ENCODE measurements around the gene CAVIN3. TPM values are rescaled to one million over a fixed set of nuclear protein-coding genes. Genes with fewer than 3 reads are reported as not detected.

CAVIN3 gene
- total and polyA plus RNA-seq, 9 of the 15 experiments (the other 6 are each of a cell fraction or from before 2014, with no cell fraction given), result 0.13 TPM; not detected in 8

DNA sequence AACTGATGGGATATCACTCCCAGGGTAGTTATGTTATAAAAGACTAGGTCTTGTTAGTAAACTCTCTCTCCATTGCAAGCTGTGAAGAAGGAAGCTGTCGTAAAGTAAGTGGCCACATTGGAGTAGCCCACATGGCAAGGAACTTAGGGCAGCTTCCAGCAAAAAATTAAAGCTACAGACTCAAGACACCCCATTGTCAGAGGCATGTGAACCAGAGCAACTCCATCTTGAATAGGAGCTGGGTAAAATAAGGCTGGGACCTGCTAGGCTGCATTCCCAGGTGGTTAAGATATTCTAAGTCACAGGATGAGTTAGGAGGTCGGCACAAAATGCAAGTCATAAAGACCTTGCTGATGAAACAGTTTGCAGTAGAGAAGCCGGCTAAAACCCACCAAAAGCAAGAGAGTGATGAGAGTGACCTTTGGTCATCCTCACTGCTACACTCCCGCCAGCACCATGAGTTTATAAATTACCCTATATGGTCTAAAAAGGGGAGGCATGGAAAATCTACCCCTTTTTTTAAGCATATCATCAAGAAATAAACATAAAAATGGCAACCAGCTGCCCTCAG lies 36.8 kb downstream of the CAVIN3 start (continued):
- TF ChIP-seq, protein P1, sequence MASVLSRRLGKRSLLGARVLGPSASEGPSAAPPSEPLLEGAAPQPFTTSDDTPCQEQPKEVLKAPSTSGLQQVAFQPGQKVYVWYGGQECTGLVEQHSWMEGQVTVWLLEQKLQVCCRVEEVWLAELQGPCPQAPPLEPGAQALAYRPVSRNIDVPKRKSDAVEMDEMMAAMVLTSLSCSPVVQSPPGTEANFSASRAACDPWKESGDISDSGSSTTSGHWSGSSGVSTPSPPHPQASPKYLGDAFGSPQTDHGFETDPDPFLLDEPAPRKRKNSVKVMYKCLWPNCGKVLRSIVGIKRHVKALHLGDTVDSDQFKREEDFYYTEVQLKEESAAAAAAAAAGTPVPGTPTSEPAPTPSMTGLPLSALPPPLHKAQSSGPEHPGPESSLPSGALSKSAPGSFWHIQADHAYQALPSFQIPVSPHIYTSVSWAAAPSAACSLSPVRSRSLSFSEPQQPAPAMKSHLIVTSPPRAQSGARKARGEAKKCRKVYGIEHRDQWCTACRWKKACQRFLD (CRISPR knock-in tag; IDR thresholded peaks at IDR 0.05), result peak; percentile 57; the same call in 1 of the 2 replicates
- TF ChIP-seq, protein P2, sequence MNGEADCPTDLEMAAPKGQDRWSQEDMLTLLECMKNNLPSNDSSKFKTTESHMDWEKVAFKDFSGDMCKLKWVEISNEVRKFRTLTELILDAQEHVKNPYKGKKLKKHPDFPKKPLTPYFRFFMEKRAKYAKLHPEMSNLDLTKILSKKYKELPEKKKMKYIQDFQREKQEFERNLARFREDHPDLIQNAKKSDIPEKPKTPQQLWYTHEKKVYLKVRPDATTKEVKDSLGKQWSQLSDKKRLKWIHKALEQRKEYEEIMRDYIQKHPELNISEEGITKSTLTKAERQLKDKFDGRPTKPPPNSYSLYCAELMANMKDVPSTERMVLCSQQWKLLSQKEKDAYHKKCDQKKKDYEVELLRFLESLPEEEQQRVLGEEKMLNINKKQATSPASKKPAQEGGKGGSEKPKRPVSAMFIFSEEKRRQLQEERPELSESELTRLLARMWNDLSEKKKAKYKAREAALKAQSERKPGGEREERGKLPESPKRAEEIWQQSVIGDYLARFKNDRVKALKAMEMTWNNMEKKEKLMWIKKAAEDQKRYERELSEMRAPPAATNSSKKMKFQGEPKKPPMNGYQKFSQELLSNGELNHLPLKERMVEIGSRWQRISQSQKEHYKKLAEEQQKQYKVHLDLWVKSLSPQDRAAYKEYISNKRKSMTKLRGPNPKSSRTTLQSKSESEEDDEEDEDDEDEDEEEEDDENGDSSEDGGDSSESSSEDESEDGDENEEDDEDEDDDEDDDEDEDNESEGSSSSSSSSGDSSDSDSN (IDR thresholded peaks at IDR 0.05; ENCODE audit: borderline replicate concordance in 1 of 2, low read depth in 2 of 2, low read length in 2 of 2), result no peak
- TF ChIP-seq, protein P3, sequence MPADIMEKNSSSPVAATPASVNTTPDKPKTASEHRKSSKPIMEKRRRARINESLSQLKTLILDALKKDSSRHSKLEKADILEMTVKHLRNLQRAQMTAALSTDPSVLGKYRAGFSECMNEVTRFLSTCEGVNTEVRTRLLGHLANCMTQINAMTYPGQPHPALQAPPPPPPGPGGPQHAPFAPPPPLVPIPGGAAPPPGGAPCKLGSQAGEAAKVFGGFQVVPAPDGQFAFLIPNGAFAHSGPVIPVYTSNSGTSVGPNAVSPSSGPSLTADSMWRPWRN (IDR thresholded peaks at IDR 0.05; ENCODE audit: low read depth), result no peak
- TF ChIP-seq, protein P4, sequence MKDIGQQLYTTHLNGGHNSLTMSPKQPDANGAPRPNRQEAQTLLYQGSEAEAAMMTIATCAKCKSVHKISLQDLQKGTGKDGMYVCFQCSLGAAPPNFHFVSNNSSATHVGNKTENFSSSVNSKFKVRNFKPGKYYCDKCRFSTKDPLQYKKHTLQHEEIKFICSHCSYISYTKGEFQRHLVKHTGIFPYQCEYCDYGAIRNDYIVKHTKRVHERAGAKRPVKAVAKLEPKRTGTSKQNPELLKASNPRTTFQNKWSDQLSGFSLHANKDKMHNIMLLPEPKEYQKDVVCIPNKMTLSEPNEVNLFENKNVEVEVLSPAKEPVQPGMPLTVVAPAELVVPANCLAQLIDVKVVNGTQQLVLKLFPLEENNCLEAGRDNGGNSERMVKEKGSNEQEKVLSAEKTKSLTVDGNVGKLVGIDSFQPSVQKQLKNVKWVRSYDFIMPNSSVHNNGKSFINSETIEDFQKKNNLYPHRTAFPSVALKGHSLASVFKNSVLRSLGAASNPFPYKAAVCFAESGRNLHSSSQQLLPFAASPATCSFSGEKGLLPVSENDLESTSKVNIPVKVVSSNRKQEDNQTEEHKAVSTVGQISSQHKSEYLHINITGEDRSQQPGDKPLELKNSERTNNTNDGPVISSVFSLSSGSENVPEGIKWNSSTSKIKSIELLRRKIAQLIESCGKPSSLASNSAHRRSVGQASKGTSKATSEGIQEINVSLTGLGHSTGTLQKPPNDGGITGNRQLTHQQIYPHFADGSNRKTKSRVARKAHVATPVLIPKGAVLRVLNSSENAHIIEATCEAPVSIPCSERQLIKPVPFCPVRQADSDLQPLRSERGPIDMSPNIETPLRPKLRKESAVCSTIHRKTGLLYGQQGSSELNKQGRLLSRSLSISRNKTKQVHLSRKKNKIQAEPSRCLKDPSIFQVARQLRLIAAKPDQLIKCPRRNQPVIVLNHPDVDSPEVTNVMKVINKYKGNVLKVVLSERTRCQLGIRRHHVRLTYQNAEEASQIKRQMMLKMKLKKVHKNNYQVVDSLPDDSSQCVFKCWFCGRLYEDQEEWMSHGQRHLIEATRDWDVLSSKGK (CRISPR knock-in tag; IDR thresholded peaks at IDR 0.05), result no peak
- TF ChIP-seq NR2C1 (IDR thresholded peaks at IDR 0.05) (no peak), NR2C1 (tag; IDR thresholded peaks at IDR 0.05) (peak; percentile 49; the same call in 1 of the 2 replicates), ZNF766 (CRISPR knock-in tag; conservative IDR thresholded peaks at IDR 0.05) (peak; percentile 62), DIDO1 (tag; IDR thresholded peaks at IDR 0.05; ENCODE audit: low read depth) (no peak), RFX5 (IDR thresholded peaks at IDR 0.05; ENCODE audit: low read depth, low read length) (no peak), CXXC5 (CRISPR knock-in tag; IDR thresholded peaks at IDR 0.05) (peak; percentile 52; the same call in 1 of the 2 replicates), MAFG (tag; conservative IDR thresholded peaks at IDR 0.05) (peak; percentile 29; the same call in 1 of the 2 replicates), ARID1B (IDR thresholded peaks at IDR 0.05) (no peak)
- TF ChIP-seq, protein P5, sequence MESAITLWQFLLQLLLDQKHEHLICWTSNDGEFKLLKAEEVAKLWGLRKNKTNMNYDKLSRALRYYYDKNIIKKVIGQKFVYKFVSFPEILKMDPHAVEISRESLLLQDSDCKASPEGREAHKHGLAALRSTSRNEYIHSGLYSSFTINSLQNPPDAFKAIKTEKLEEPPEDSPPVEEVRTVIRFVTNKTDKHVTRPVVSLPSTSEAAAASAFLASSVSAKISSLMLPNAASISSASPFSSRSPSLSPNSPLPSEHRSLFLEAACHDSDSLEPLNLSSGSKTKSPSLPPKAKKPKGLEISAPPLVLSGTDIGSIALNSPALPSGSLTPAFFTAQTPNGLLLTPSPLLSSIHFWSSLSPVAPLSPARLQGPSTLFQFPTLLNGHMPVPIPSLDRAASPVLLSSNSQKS (CRISPR knock-in tag; IDR thresholded peaks at IDR 0.05), result no peak
- TF ChIP-seq, protein P6, sequence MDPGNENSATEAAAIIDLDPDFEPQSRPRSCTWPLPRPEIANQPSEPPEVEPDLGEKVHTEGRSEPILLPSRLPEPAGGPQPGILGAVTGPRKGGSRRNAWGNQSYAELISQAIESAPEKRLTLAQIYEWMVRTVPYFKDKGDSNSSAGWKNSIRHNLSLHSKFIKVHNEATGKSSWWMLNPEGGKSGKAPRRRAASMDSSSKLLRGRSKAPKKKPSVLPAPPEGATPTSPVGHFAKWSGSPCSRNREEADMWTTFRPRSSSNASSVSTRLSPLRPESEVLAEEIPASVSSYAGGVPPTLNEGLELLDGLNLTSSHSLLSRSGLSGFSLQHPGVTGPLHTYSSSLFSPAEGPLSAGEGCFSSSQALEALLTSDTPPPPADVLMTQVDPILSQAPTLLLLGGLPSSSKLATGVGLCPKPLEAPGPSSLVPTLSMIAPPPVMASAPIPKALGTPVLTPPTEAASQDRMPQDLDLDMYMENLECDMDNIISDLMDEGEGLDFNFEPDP (CRISPR knock-in tag; IDR thresholded peaks at IDR 0.05), result no peak
- TF ChIP-seq, protein P7, sequence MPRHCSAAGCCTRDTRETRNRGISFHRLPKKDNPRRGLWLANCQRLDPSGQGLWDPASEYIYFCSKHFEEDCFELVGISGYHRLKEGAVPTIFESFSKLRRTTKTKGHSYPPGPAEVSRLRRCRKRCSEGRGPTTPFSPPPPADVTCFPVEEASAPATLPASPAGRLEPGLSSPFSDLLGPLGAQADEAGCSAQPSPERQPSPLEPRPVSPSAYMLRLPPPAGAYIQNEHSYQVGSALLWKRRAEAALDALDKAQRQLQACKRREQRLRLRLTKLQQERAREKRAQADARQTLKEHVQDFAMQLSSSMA (CRISPR knock-in tag; IDR thresholded peaks at IDR 0.05), result no peak

Data from K562 (cell line).